AG10803 (cell line): ENCODE results near the gene DDX51.

Experiments used
- DNase-seq: peaks from one replicate; pipeline ENCODE4 v3.0.0; 2010; ENCODE audit warnings: low read depth
- H3K4me3 ChIP-seq: 2 replicates; pipeline ENCODE4 v1.5.1; 2011; ENCODE audit warnings: mild to moderate bottlenecking, low read length, control low read depth
- TF ChIP-seq, protein P1 (sequence below): conservative IDR thresholded peaks from 2 replicates; pipeline ENCODE4 v1.5.1; 2011; ENCODE audit warnings: mild to moderate bottlenecking, low read length, control low read depth, inconsistent platforms

DDX51 gene

DNA sequence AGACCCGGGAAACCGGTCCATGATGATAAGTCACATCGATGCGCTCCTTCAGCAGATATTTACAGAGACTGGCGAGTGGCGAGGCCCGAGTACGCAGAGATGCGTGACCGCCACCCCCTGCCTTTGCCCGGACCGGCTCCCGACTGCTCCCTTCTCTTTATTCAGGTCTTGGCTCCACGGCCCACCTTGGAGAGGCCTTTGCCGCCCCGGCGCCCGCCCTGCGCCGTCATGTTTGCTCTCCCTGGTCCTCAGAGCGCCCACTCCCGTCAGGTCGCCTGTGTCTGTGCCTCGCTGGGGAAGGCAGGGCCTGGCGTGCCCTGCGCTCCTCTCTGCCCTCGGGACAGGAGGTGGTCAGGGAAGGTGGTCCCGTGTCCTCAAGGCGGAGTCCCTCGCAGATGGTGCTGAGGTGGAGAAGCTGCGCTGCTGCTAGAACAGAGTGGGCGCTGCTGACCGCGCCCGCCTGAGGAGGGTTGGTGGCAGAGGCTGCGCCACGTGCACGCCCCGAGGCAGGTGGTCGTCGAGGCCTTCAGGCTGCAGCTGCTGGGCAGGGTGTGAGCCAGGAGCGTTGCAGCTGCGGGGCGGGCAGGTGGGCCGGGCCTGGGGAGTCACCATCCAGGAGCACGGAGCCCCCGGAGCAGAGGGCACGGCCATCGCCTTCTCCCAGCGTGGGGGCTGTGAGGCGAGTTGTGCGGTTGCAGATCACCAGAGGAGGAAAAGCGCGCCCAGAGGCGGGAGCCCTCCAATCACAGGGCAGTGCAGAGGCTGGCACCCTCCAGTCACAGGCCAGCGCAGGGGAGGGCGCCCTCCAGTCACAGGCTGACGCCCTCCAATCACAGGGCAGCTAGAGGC lies 27.2 kb downstream of the DDX51 start:
- no peak overlapping the region for H3K4me3 ChIP-seq
- DNase-seq, result no peak
- TF ChIP-seq, protein P1, sequence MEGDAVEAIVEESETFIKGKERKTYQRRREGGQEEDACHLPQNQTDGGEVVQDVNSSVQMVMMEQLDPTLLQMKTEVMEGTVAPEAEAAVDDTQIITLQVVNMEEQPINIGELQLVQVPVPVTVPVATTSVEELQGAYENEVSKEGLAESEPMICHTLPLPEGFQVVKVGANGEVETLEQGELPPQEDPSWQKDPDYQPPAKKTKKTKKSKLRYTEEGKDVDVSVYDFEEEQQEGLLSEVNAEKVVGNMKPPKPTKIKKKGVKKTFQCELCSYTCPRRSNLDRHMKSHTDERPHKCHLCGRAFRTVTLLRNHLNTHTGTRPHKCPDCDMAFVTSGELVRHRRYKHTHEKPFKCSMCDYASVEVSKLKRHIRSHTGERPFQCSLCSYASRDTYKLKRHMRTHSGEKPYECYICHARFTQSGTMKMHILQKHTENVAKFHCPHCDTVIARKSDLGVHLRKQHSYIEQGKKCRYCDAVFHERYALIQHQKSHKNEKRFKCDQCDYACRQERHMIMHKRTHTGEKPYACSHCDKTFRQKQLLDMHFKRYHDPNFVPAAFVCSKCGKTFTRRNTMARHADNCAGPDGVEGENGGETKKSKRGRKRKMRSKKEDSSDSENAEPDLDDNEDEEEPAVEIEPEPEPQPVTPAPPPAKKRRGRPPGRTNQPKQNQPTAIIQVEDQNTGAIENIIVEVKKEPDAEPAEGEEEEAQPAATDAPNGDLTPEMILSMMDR, result no peak

DNA sequence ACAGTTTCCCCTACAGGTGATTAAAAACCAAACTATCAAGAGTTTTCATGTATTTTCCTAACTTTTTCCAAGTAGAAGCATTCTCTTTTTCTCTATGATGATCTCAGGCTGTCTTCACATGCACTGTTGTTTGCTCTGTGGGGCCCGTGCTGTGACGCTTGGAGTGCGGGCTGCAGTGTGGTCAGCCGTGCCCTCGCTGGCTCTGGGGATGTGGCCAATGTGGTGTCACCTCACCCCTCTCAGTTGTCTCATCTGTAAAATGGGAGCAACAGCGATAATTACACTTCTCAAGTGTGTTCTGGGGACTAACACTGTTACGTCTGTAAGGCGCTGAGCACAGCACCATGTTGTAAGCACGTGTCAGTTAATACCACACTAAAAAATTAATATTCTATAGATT lies 28.6 kb downstream of the DDX51 start:
- H3K4me3 ChIP-seq, result no peak overlapping the region
- no peak for DNase-seq
- TF ChIP-seq, protein P1, result no peak

DNA sequence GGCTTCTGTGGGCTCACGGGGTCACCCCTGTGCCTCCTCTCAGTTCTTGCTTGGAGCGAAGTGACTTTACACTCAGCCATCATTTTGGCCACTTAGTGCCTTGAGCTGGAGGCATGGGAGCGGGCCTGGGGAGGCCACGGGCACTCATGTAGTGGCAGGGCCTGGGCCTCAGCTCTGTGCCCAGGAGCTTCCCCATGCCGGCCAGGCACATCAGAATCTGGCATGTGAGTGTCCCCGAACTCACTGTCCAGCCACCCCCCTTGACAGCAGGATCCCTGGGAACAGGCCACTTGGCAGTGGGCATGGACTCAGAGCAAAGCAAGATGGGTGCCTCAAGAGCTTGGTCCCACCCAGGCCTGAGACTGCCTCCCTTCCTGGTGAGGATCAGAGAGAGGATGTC lies 29.5 kb downstream of the DDX51 start:
- DNase-seq, result no peak
- TF ChIP-seq, protein P1, result no peak
- no peak overlapping the region for H3K4me3 ChIP-seq

DNA sequence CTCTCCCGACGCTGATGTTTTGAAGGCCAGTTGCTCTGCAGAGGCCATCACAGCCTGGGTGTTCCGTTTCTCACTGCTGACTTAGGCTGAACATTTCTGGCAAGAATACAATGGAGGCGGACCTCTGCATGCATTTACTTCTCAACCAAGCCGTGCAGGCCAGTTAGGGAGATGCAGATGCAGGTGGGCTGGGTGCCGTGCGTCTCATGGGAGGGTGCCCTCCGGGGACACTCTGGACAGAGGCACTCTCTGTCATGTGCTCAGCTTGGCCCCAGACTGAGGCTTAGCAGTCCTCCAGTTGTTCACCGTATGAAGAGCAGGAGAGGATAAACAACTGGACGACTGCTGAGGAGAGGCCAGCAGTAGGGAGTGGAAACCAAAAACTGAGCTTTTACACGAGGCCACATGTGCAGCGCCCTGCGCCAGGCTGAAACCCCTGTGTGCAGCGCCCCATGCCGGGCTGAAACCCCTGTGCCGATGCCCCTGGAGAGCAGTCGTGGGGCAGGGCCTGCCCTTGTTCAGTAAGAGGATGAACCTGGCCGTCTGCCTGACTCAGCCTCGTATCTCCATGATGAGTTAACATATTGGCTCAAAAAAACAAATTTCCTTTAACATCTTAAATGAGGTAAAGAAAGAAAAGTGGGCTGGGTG lies 32.3 kb downstream of the DDX51 start:
- no peak overlapping the region for H3K4me3 ChIP-seq
- TF ChIP-seq, protein P1, result no peak
- DNase-seq, result no peak

DNA sequence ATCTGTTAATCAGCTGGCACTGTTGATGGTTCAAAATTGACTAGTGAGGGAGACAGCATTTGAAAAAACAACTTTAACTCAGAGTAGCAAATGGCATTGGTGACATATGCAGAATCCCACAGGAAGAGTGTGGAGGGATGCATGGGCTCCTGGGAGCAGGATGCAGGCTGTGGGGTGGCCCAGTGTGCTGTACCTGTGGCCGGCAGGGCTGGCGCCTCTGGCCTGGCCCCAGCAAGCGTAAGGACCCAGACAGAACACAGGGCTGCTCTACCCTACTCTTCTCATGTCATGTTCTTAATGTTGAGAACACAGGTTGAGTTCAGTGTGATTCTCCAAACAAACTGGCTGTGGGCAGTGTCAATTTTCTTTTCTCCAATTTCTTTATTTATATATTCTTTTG lies 33.4 kb downstream of the DDX51 start:
- TF ChIP-seq, protein P1, result no peak
- DNase-seq, result no peak

DNA sequence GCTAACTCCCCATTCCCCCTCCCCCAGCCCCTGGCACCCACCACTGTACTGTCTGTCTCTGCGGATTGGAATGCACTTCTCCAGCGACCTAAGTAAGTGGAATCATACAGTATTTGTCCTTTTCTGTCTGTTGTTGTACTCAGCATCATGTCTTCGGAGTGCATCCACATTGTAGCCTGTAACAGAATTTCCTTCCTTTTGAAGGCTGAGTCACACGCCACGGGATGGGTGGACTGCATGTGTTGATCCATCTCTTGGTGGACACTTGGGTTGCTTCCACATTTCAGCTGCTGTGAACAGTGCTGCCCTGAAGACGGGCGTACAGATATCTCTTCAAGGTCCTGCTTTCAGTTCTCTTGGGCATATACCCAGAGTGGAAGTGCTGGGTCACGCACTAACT lies 34.4 kb downstream of the DDX51 start:
- no peak for DNase-seq
- TF ChIP-seq, protein P1, result no peak
- H3K4me3 ChIP-seq, result no peak overlapping the region

More for the DNA sequence above, 33.4 kb downstream of the DDX51 start:
- no peak overlapping the region for H3K4me3 ChIP-seq

DNA sequence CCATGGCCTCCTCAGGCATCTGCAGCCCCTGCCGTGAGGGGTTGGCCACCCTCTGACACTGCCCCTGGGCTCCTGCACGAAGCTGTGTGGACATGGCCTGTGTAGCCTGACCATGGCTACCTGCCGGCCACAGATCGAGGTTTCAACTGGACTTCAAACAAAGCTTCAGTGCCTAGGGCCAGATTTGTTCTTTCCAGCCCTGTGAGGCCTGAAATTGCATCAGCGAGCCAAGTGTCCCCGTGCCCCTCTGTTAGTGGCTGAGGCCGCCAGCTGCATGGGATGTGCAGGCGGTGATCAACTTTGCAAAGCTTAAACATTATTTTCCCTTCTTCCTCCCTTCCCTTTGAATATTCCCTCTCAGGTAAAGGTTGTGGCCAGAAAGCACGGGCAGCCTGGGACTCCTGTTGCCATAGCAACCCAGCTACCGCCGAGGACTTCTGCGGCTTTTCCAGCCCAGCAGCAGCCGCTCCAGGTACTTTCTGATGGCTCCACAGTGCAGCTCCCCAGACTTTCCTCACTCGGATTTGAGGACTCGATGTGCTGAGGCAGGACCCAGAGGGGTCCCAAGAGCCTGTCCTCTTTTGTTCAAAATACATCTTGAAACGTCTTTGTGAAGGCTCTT lies 35.8 kb downstream of the DDX51 start:
- TF ChIP-seq, protein P1, result no peak
- DNase-seq, result no peak
- H3K4me3 ChIP-seq, result no peak overlapping the region
